GDM1 (cell line): ENCODE data around the gene CXCR5.

Experiments used
- DNase-seq: peaks from one replicate; lab custom pipeline; 2025; lab: John Stamatoyannopoulos, UW

The CXCR5 gene

GRCh38 chr11:118928101-118928869 is 44.6 kb downstream of the CXCR5 start:
- DNase-seq = peak; percentile 79

- peak; percentile 55 for DNase-seq
Observed at GRCh38 chr11:118928870-118929500, 45.3 kb downstream of the CXCR5 start.

- peak; percentile 85 for DNase-seq
Observed at GRCh38 chr11:118929501-118930093, 45.9 kb downstream of the CXCR5 start.

- DNase-seq = peak; percentile 54
Observed at GRCh38 chr11:118930094-118930712, 46.5 kb downstream of the CXCR5 start.

- DNase-seq = no peak
Observed at GRCh38 chr11:118931571-118931970, 47.9 kb downstream of the CXCR5 start.

- no peak for DNase-seq
Observed at GRCh38 chr11:118933486-118933885, 49.8 kb downstream of the CXCR5 start.

- no peak for DNase-seq
Observed at GRCh38 chr11:118935376-118935775, 51.7 kb downstream of the CXCR5 start.

GRCh38 chr11:118938491-118939403 is 55.1 kb downstream of the CXCR5 start:
- DNase-seq = no peak

- no peak for DNase-seq
Observed at GRCh38 chr11:118939404-118939915, 55.8 kb downstream of the CXCR5 start.

- DNase-seq = peak; percentile 88
Observed at GRCh38 chr11:118939953-118940598, 56.4 kb downstream of the CXCR5 start.

GRCh38 chr11:118947091-118947490 is 63.4 kb downstream of the CXCR5 start:
- no peak for DNase-seq
